Measurements from ENCODE around the gene LAMA2. TPM values are rescaled to one million over a fixed set of nuclear protein-coding genes. Genes with fewer than 3 reads are reported as not detected.

The LAMA2 gene
- total RNA-seq, 4 donors from 2014 or later, result 61.5 to 154 (median 103) TPM

- no peak overlapping the region for H3K4me3 ChIP-seq
- DNase-seq, result no peak
- no peak overlapping the region for H3K27ac ChIP-seq
- no peaks in the 10 kb centered on the region for H3K9me3 ChIP-seq
- no peaks in the 10 kb centered on the region for H3K4me1 ChIP-seq
- TF ChIP-seq POLR2A (IDR thresholded peaks at IDR 0.05), result no peak
- TF ChIP-seq CTCF (IDR thresholded peaks at IDR 0.05), result no peak
- intact Hi-C loops (cut with DNase I; ENCODE audit: low total_unique reads), result no loop called here
- no peaks in the 10 kb centered on the region for H3K27me3 ChIP-seq
- H3K36me3 ChIP-seq, result no peaks in the 10 kb centered on the region
Measured at GRCh38 chr6:129475477-129476247, 592.7 kb downstream of the LAMA2 start.

GRCh38 chr6:129476248-129476564, 593.3 kb downstream of the LAMA2 start:
- no peaks in the 10 kb centered on the region for H3K36me3 ChIP-seq
- TF ChIP-seq POLR2A (IDR thresholded peaks at IDR 0.05), result no peak
- TF ChIP-seq CTCF (IDR thresholded peaks at IDR 0.05), result no peak
- intact Hi-C loops (cut with DNase I; ENCODE audit: low total_unique reads), result no loop called here
- no peaks in the 10 kb centered on the region for H3K9me3 ChIP-seq
- no peaks in the 10 kb centered on the region for H3K27me3 ChIP-seq
- no peak overlapping the region for H3K27ac ChIP-seq
- no peak for DNase-seq
- H3K4me1 ChIP-seq, result no peaks in the 10 kb centered on the region
- H3K4me3 ChIP-seq, result no peak overlapping the region

GRCh38 chr6:129476810-129477209, 593.9 kb downstream of the LAMA2 start:
- H3K36me3 ChIP-seq, result no peaks in the 10 kb centered on the region
- no peak for DNase-seq
- H3K27ac ChIP-seq, result no peak overlapping the region
- H3K4me1 ChIP-seq, result no peaks in the 10 kb centered on the region
- TF ChIP-seq CTCF (IDR thresholded peaks at IDR 0.05), result no peak
- intact Hi-C loops (cut with DNase I; ENCODE audit: low total_unique reads), result no loop called here
- no peaks in the 10 kb centered on the region for H3K27me3 ChIP-seq
- H3K4me3 ChIP-seq, result no peak overlapping the region
- no peaks in the 10 kb centered on the region for H3K9me3 ChIP-seq

GRCh38 chr6:129478379-129478778, 595.4 kb downstream of the LAMA2 start:
- Histone ChIP-seq H3K36me3 (peaks cover 0 to 1% of the 10 kb centered on the region in 2 donors), H3K4me1 (no peaks in the 10 kb centered on the region), H3K27ac (no peak overlapping the region), H3K27me3 (no peaks in the 10 kb centered on the region), H3K4me3 (no peak overlapping the region), H3K9me3 (no peaks in the 10 kb centered on the region)
- TF ChIP-seq POLR2A (IDR thresholded peaks at IDR 0.05) (no peak), CTCF (IDR thresholded peaks at IDR 0.05) (no peak)
- DNase-seq, result no peak
- intact Hi-C loops (cut with DNase I; ENCODE audit: low total_unique reads), result no loop called here

- DNase-seq, result no peak
- no peak overlapping the region for H3K4me3 ChIP-seq
- H3K27me3 ChIP-seq, result no peaks in the 10 kb centered on the region
- H3K27ac ChIP-seq, result no peak overlapping the region
- peaks cover 0 to 5% of the 10 kb centered on the region in 2 donors for H3K36me3 ChIP-seq
- TF ChIP-seq POLR2A (IDR thresholded peaks at IDR 0.05), result no peak
- no peak for TF ChIP-seq CTCF (IDR thresholded peaks at IDR 0.05)
- H3K4me1 ChIP-seq, result no peaks in the 10 kb centered on the region
- no peaks in the 10 kb centered on the region for H3K9me3 ChIP-seq
- intact Hi-C loops (cut with DNase I; ENCODE audit: low total_unique reads), result no loop called here
Measured at GRCh38 chr6:129481706-129482105, 598.8 kb downstream of the LAMA2 start.

Measured in uterus (tissue), 4 donors.